Lower lobe of right lung (tissue), 2 donors: ENCODE measurements around the gene DOK7. TPM values are rescaled to one million over a fixed set of nuclear protein-coding genes. Genes with fewer than 3 reads are reported as not detected.

Source experiments
- ATAC-seq, 2 donors: fragments of 200-7000 bp; cut with Tn5 transposase; one replicate each; pipeline ENCODE4 v1.9.1; 2020 to 2022; ENCODE audit warnings: mild to moderate bottlenecking in 2 of 2, moderate library complexity in 2 of 2
- DNase-seq: peaks from one replicate; pipeline ENCODE4 v3.0.0-alpha.2; 2020
- H3K27ac ChIP-seq: fragments of 200-600 bp; one replicate; pipeline ENCODE4 v1.8.0; 2022
- H3K27me3 ChIP-seq: fragments of 200-600 bp; one replicate; pipeline ENCODE4 v1.8.0; 2022; ENCODE audit warnings: low read depth
- H3K36me3 ChIP-seq: fragments of 200-600 bp; one replicate; pipeline ENCODE4 v1.8.0; 2022; ENCODE audit warnings: mild to moderate bottlenecking
- H3K4me1 ChIP-seq: fragments of 200-600 bp; one replicate; pipeline ENCODE4 v1.8.0; 2022
- H3K4me3 ChIP-seq: fragments of 200-600 bp; one replicate; pipeline ENCODE4 v1.8.0; 2022; ENCODE audit warnings: mild to moderate bottlenecking
- H3K9me3 ChIP-seq: fragments of 200-600 bp; one replicate; pipeline ENCODE4 v1.8.0; 2022
- CTCF ChIP-seq: fragments of 200-600 bp; IDR thresholded peaks from one replicate; pipeline ENCODE4 v1.8.0; 2022; ENCODE audit warnings: antibody characterized with exemption, mild to moderate bottlenecking
- intact Hi-C: fragments of 100-400 bp; cut with DNase I; formaldehyde crosslinking; loops from one replicate; pipeline ENCODE4 v1.11.0; 2022
- total RNA-seq: library from RNA; stranded (reverse); fragmentation: NEBNext Ultra II Directional; extraction: Animal tissue kit (Norgen Biotek cat#: 25700); gene quantifications from one replicate; pipeline ENCODE4 v1.2.1, GENCODE V29; 2021
- donor health status: DM: no; HTN: yes; CAD: no; lungs with severe emphysema.

The DOK7 gene
- total RNA-seq, 1 donor from 2014 or later = 4.0 TPM

- intact Hi-C loops = no loop called here
- peaks cover 9% of the 10 kb centered on the region for H3K4me1 ChIP-seq
- no peaks in the 10 kb centered on the region for H3K36me3 ChIP-seq
- no peak overlapping the region for H3K27ac ChIP-seq
- DNase-seq (no peak), ATAC-seq (no peak)
- H3K4me3 ChIP-seq = no peak overlapping the region
- peaks cover 32% of the 10 kb centered on the region for H3K27me3 ChIP-seq
- no peaks in the 10 kb centered on the region for H3K9me3 ChIP-seq
- TF ChIP-seq CTCF = no peak
Observed at GRCh38 chr4:3479358-3480101, 16.4 kb downstream of the DOK7 start.

GRCh38 chr4:3480528-3481112 lies 17.5 kb downstream of the DOK7 start:
- H3K27ac ChIP-seq = no peak overlapping the region
- no peaks in the 10 kb centered on the region for H3K36me3 ChIP-seq
- intact Hi-C loops = no loop called here
- peak; percentile 100 for TF ChIP-seq CTCF
- H3K27me3 ChIP-seq = peaks cover 42% of the 10 kb centered on the region
- H3K4me1 ChIP-seq = peaks cover 20% of the 10 kb centered on the region
- ATAC-seq (peak; percentile 71 to 75), DNase-seq (peak; percentile 80)
- no peaks in the 10 kb centered on the region for H3K9me3 ChIP-seq
- H3K4me3 ChIP-seq = no peak overlapping the region

GRCh38 chr4:3481113-3481531 lies 18.0 kb downstream of the DOK7 start:
- ATAC-seq = no peak
- no peak for DNase-seq
- peaks cover 20% of the 10 kb centered on the region for H3K4me1 ChIP-seq
- no peaks in the 10 kb centered on the region for H3K36me3 ChIP-seq
- no peak for TF ChIP-seq CTCF
- no peak overlapping the region for H3K4me3 ChIP-seq
- H3K9me3 ChIP-seq = no peaks in the 10 kb centered on the region
- no peak overlapping the region for H3K27ac ChIP-seq
- H3K27me3 ChIP-seq = peaks cover 48% of the 10 kb centered on the region
- intact Hi-C loops = no loop called here

GRCh38 chr4:3481783-3482393 lies 18.8 kb downstream of the DOK7 start:
- Histone ChIP-seq H3K36me3 (no peaks in the 10 kb centered on the region), H3K27me3 (peaks cover 54% of the 10 kb centered on the region), H3K4me1 (peaks cover 20% of the 10 kb centered on the region), H3K27ac (no peak overlapping the region), H3K9me3 (no peaks in the 10 kb centered on the region), H3K4me3 (no peak overlapping the region)
- DNase-seq (no peak), ATAC-seq (no peak)
- intact Hi-C loops = no loop called here
- TF ChIP-seq CTCF = no peak

- no peaks in the 10 kb centered on the region for H3K9me3 ChIP-seq
- TF ChIP-seq CTCF = no peak
- intact Hi-C loops = no loop called here
- no peaks in the 10 kb centered on the region for H3K36me3 ChIP-seq
- ATAC-seq = no peak
- no peak for DNase-seq
- no peak overlapping the region for H3K4me3 ChIP-seq
- H3K27me3 ChIP-seq = peaks cover 53% of the 10 kb centered on the region
- H3K27ac ChIP-seq = no peak overlapping the region
- peaks cover 20% of the 10 kb centered on the region for H3K4me1 ChIP-seq
Observed at GRCh38 chr4:3482707-3483106, 19.6 kb downstream of the DOK7 start.
